HG03097 (cell line): ENCODE measurements around the gene PPFIA1.
"Not testable (repeated sequence)": the region's sequence is repeated elsewhere in the genome, so short reads cannot be mapped to it uniquely, and the experiment has no call there.

Source experiments
- ATAC-seq: cut with Tn5 transposase; IDR thresholded peaks from one replicate; pipeline ENCODE4 v1.9.1; 2021; ENCODE audit not compliant: unreplicated experiment, low FRiP score

The PPFIA1 gene

GRCh38 chr11:70381872-70382861 is 111.7 kb downstream of the PPFIA1 start:
- no peak for ATAC-seq

GRCh38 chr11:70383664-70384565 is 113.4 kb downstream of the PPFIA1 start:
- ATAC-seq = no peak

GRCh38 chr11:70384566-70385152 is 114.2 kb downstream of the PPFIA1 start:
- no peak for ATAC-seq

GRCh38 chr11:70387564-70387963 is 117.1 kb downstream of the PPFIA1 start:
- ATAC-seq = no peak

- no peak for ATAC-seq
These were observed 118.7 kb downstream of the PPFIA1 start for GRCh38 chr11:70389201-70389600.

GRCh38 chr11:70390882-70391281 is 120.4 kb downstream of the PPFIA1 start:
- ATAC-seq = not testable (repeated sequence)

GRCh38 chr11:70394211-70394950 is 123.9 kb downstream of the PPFIA1 start:
- no peak for ATAC-seq

GRCh38 chr11:70397336-70397982 is 127.0 kb downstream of the PPFIA1 start:
- no peak for ATAC-seq

- ATAC-seq = peak; percentile 45
These were observed 127.7 kb downstream of the PPFIA1 start, which contains the start of gene CTTN for GRCh38 chr11:70397983-70398833. Gene CTTN (plus strand): TSS chr11:70398529. CDS start chr11:70407298, 8,769 bp downstream.

- ATAC-seq = no peak
These were observed 128.6 kb downstream of the PPFIA1 start for GRCh38 chr11:70398834-70399680.

- no peak for ATAC-seq
These were observed 129.2 kb downstream of the PPFIA1 start for GRCh38 chr11:70399681-70400112.

- no peak for ATAC-seq
These were observed 130.2 kb downstream of the PPFIA1 start for GRCh38 chr11:70400643-70401042.

GRCh38 chr11:70402016-70402415 is 131.5 kb downstream of the PPFIA1 start:
- ATAC-seq = no peak

- ATAC-seq = no peak
These were observed 132.2 kb downstream of the PPFIA1 start for GRCh38 chr11:70402685-70403084.

GRCh38 chr11:70404244-70404643 is 133.8 kb downstream of the PPFIA1 start:
- ATAC-seq = no peak

GRCh38 chr11:70405679-70406395 is 135.3 kb downstream of the PPFIA1 start:
- ATAC-seq = no peak

- ATAC-seq = no peak
These were observed 136.6 kb downstream of the PPFIA1 start for GRCh38 chr11:70407121-70407520.
